H1 (cell line): Measurements from ENCODE around the gene CXCR5. TPM values are rescaled to one million over a fixed set of nuclear protein-coding genes. Genes with fewer than 3 reads are reported as not detected.

Source experiments
- CTCF ChIA-PET: fragments of 300-600 bp; sonication (Branson Sonifier 250); formaldehyde crosslinking; loops from one replicate; lab custom pipeline; 2021; ENCODE audit not compliant: partially characterized antibody; lab: Charles Lee
- POLR2A ChIA-PET: fragments of 300-600 bp; sonication (Branson Sonifier 250); formaldehyde crosslinking; loops from one replicate; lab custom pipeline; 2021; ENCODE audit warnings: inconsistent platforms; ENCODE audit not compliant: partially characterized antibody; lab: Charles Lee
- DNase-seq, 2 experiments: peaks; one replicate each; pipeline versions ENCODE4 v3.0.0 to v3.0.0-alpha.2; 2010 to 2022; ENCODE audit warnings: low spot score in 2 of 2, low read depth in 1 of 2, mixed read lengths in 1 of 2
- FAIRE-seq: peaks from 2 replicates; lab custom pipeline; 2011; peaks lifted over from hg19 to GRCh38; lab: Jason Lieb, UNC
- H2AFZ ChIP-seq: 2 replicates; pipeline ENCODE4 v1.8.1; 2012; ENCODE audit warnings: low read length, inconsistent platforms
- H2AK5ac ChIP-seq: 2 replicates; pipeline ENCODE4 v1.6.1; 2013; ENCODE audit warnings: low read depth, low read length
- H2BK120ac ChIP-seq: replicated peaks from 2 replicates; pipeline ENCODE3; 2013; ENCODE audit warnings: low read depth, low read length, inconsistent platforms
- H2BK12ac ChIP-seq: 2 replicates; pipeline ENCODE4 v1.6.1; 2013; ENCODE audit warnings: low read depth, low read length
- H2BK15ac ChIP-seq: 2 replicates; pipeline ENCODE4 v1.6.1; 2013; ENCODE audit warnings: low read length
- H2BK20ac ChIP-seq: 2 replicates; pipeline ENCODE4 v1.6.1; 2013; ENCODE audit warnings: low read length
- H2BK5ac ChIP-seq: 2 replicates; pipeline ENCODE4 v1.6.1; 2013; ENCODE audit warnings: low read depth, low read length
- H3K14ac ChIP-seq: 2 replicates; pipeline ENCODE4 v1.6.1; 2013; ENCODE audit warnings: inconsistent platforms; ENCODE audit not compliant: insufficient read length
- H3K18ac ChIP-seq: 2 replicates; pipeline ENCODE4 v1.6.1; 2013; ENCODE audit warnings: low read length; ENCODE audit errors: extremely low read depth
- H3K23ac ChIP-seq: 2 replicates; pipeline ENCODE4 v1.6.1; 2013; ENCODE audit warnings: inconsistent platforms; ENCODE audit not compliant: insufficient read length
- H3K23me2 ChIP-seq: 2 replicates; pipeline ENCODE4 v1.6.1; 2013; ENCODE audit warnings: low read depth, low read length
- H3K27ac ChIP-seq: 2 replicates; pipeline ENCODE4 v1.6.1; 2011; ENCODE audit warnings: low read depth, low read length, inconsistent platforms
- H3K27me3 ChIP-seq, 4 experiments: replicated peaks in 1 of 4; 1 replicate in 1 of 4; 2 replicates in 3 of 4; pipeline versions ENCODE4 v1.6.1 to v1.8.1; 2011 to 2013; ENCODE audit warnings: low read length in 3 of 4, mild to moderate bottlenecking in 3 of 4, inconsistent platforms in 2 of 4, mixed read lengths in 2 of 4, moderate library complexity in 1 of 4; ENCODE audit not compliant: control insufficient read depth in 3 of 4, insufficient read depth in 3 of 4; ENCODE audit errors: extremely low read depth in 1 of 4
- H3K36me3 ChIP-seq, 4 experiments: 2 replicates each; pipeline versions ENCODE4 v1.6.1 to v1.8.1; 2011 to 2013; ENCODE audit warnings: mild to moderate bottlenecking in 4 of 4, low read length in 3 of 4, moderate library complexity in 2 of 4, control low read depth in 1 of 4, inconsistent platforms in 1 of 4; ENCODE audit not compliant: insufficient read depth in 4 of 4, control insufficient read depth in 2 of 4
- H3K4ac ChIP-seq: replicated peaks from 2 replicates; pipeline ENCODE3; 2013; ENCODE audit warnings: low read length, low read depth, mixed read lengths, inconsistent platforms; ENCODE audit not compliant: insufficient read length
- H3K4me1 ChIP-seq, 4 experiments: replicated peaks in 1 of 4; 1 replicate in 1 of 4; 2 replicates in 3 of 4; pipeline versions ENCODE4 v1.6.1 to v1.8.1; 2011 to 2013; ENCODE audit warnings: low read length in 3 of 4, inconsistent platforms in 2 of 4, mixed read lengths in 1 of 4; ENCODE audit not compliant: insufficient read depth in 4 of 4, control insufficient read depth in 3 of 4
- H3K4me2 ChIP-seq, 2 experiments: 2 replicates each; pipeline versions ENCODE4 v1.6.1 to v1.8.1; 2011 to 2013; ENCODE audit warnings: low read depth in 2 of 2, low read length in 2 of 2, control low read depth in 1 of 2, inconsistent platforms in 1 of 2, mild to moderate bottlenecking in 1 of 2; ENCODE audit not compliant: insufficient read depth in 1 of 2
- H3K4me3 ChIP-seq, 4 experiments: fragments of 200-600, 300-600 bp in 1 of 4; sonication (generic), shearing (Covaris generic), sonication (Bioruptor Twin) in 1 of 4; 2 replicates each; pipeline versions ENCODE4 v1.5.1 to v1.8.1; 2011 to 2016; ENCODE audit warnings: low read length in 4 of 4, low read depth in 3 of 4, control low read depth in 2 of 4, inconsistent platforms in 2 of 4, mild to moderate bottlenecking in 2 of 4, mixed read lengths in 1 of 4, moderate library complexity in 1 of 4; ENCODE audit not compliant: insufficient read depth in 2 of 4; ENCODE audit errors: extremely low read depth in 1 of 4
- H3K56ac ChIP-seq: replicated peaks from 2 replicates; pipeline ENCODE3; 2013; ENCODE audit warnings: low read depth, mild to moderate bottlenecking, mixed read lengths, low read length, inconsistent platforms; ENCODE audit not compliant: insufficient read length
- H3K79me1 ChIP-seq: 2 replicates; pipeline ENCODE4 v1.6.1; 2013; ENCODE audit warnings: low read depth, low read length, control low read depth
- H3K79me2 ChIP-seq, 2 experiments: 2 replicates each; pipeline versions ENCODE4 v1.6.1 to v1.8.1; 2012 to 2013; ENCODE audit warnings: low read length in 2 of 2, mild to moderate bottlenecking in 2 of 2, inconsistent platforms in 1 of 2; ENCODE audit not compliant: insufficient read depth in 2 of 2, control insufficient read depth in 1 of 2
- H3K9ac ChIP-seq, 4 experiments: replicated peaks in 1 of 4; 1 replicate in 1 of 4; 2 replicates in 3 of 4; pipeline versions ENCODE4 v1.6.1 to v1.8.1; 2011 to 2013; ENCODE audit warnings: low read depth in 3 of 4, low read length in 3 of 4, control low read depth in 2 of 4, mild to moderate bottlenecking in 2 of 4, moderate library complexity in 2 of 4, inconsistent platforms in 1 of 4; ENCODE audit errors: extremely low read depth in 1 of 4
- H3K9me3 ChIP-seq, 2 experiments: 2 replicates each; pipeline versions ENCODE4 v1.6.1 to v1.8.1; 2012 to 2013; ENCODE audit warnings: mild to moderate bottlenecking in 2 of 2, moderate library complexity in 2 of 2, control low read depth in 1 of 2, inconsistent platforms in 1 of 2, low read depth in 1 of 2, low read length in 1 of 2, mixed read lengths in 1 of 2; ENCODE audit not compliant: insufficient read depth in 2 of 2
- H4K20me1 ChIP-seq, 2 experiments: replicated peaks in 1 of 2; 2 replicates each; pipeline versions ENCODE3 to v1.8.1; 2011 to 2013; ENCODE audit warnings: inconsistent platforms in 2 of 2, low read length in 2 of 2, mild to moderate bottlenecking in 1 of 2; ENCODE audit not compliant: insufficient read depth in 2 of 2, control insufficient read depth in 1 of 2
- H4K5ac ChIP-seq: 2 replicates; pipeline ENCODE4 v1.6.1; 2013; ENCODE audit warnings: low read length, low read depth, mixed read lengths, inconsistent platforms; ENCODE audit not compliant: insufficient read length
- H4K8ac ChIP-seq: 2 replicates; pipeline ENCODE4 v1.8.0; 2013; ENCODE audit warnings: mild to moderate bottlenecking, moderate library complexity, low read length, inconsistent platforms; ENCODE audit not compliant: insufficient read depth; ENCODE audit errors: extremely low read depth
- H4K91ac ChIP-seq: replicated peaks from 2 replicates; pipeline ENCODE3; 2013; ENCODE audit warnings: low read length, mixed read lengths, inconsistent platforms; ENCODE audit not compliant: insufficient read length
- GABPA ChIP-seq: IDR thresholded peaks from 2 replicates; pipeline ENCODE4 v1.6.1; 2011; ENCODE audit warnings: mild to moderate bottlenecking, low read length, moderate library complexity, borderline replicate concordance; ENCODE audit not compliant: insufficient read depth
- SUZ12 ChIP-seq: fragments of 200-600 bp; sonication (generic); IDR thresholded peaks from 2 replicates; pipeline ENCODE4 v1.6.1; 2012; ENCODE audit warnings: mild to moderate bottlenecking, inconsistent platforms, low read length, moderate library complexity, mixed read lengths
- WGBS, 2 experiments: shearing (Covaris generic) in 1 of 2; methylation state at CpG; one replicate each; pipeline versions ENCODE4 v1.1.6 to v1.1.7; 2013 to 2015; ENCODE audit warnings: low lambda C conversion rate in 2 of 2, mixed read lengths in 2 of 2, inconsistent platforms in 1 of 2, low coverage in 1 of 2, missing lambda C conversion rate in 1 of 2; ENCODE audit not compliant: insufficient replicate concordance in 2 of 2, insufficient coverage in 1 of 2, insufficient read length in 1 of 2; ENCODE audit errors: extremely low coverage in 1 of 2, missing lambda C conversion rate in 1 of 2; 5-methylcytosine and 5-hydroxymethylcytosine counted together
- polyA plus RNA-seq, 7 experiments: library from polyadenylated mRNA; depleted of rRNA in 3 of 7; stranded (reverse) in 5 of 7; unstranded in 2 of 7; fragments of >200 nt in 5 of 7; fragments of 200-250 nt in 2 of 7; gene quantifications; 1 replicate in 5 of 7; 2 replicates in 1 of 7; 4 replicates in 1 of 7; pipeline versions ENCODE4 v1.2.1 to v1.2.3, GENCODE V29; 2011 to 2013; ENCODE audit warnings: missing spikeins in 2 of 7, mixed read lengths in 2 of 7
- total RNA-seq: library from RNA; stranded (reverse); fragmentation: NEBNext Ultra II Directional; extraction: Animal tissue kit (Norgen Biotek cat#: 25700); gene quantifications from 2 replicates; pipeline ENCODE4 v1.2.1, GENCODE V29; 2021
- TF ChIP-seq, protein P1 (sequence below): IDR thresholded peaks from 2 replicates; pipeline ENCODE4 v1.6.1; 2012; ENCODE audit warnings: inconsistent platforms

The CXCR5 gene
- total and polyA plus RNA-seq, 2 of the 8 experiments (the other 6 are each of a cell fraction or from before 2014, with no cell fraction given), result not detected

DNA sequence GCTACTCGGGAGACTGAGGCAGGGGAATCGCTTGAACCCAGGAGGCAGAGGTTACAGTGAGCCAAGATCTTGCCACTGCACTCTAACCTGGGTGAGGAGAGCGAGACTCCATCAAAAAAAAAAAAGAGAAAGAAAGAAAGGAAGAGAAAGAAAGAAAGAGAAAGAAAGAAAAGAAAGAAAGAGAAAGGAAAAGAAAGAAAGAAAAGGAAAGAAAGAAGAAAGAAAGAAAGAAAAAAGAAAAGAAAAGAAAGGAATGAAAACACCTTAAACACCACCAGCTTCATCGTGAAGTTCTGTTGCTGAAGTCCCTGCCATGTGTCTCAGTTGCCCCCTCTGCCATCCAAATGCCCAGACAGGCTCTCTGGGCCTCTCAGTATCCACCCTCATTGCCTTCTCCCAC is 9.9 kb upstream of the CXCR5 start:
- TF ChIP-seq, protein P1, sequence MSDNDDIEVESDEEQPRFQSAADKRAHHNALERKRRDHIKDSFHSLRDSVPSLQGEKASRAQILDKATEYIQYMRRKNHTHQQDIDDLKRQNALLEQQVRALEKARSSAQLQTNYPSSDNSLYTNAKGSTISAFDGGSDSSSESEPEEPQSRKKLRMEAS, result no peak
- TF ChIP-seq GABPA (no peak), SUZ12 (no peak)
- H3K27me3 ChIP-seq, result no peaks in the 10 kb centered on the region
- no peaks in the 10 kb centered on the region for H3K79me2 ChIP-seq
- no peak overlapping the region for H3K4me2 ChIP-seq
- no peak overlapping the region for H3K4me3 ChIP-seq
- no peak overlapping the region for H2BK15ac ChIP-seq
- no peak overlapping the region for H2BK12ac ChIP-seq
- H3K18ac ChIP-seq, result no peak overlapping the region
- FAIRE-seq (no peak), DNase-seq (no peak)
- H3K4ac ChIP-seq, result no peak overlapping the region
- H3K4me1 ChIP-seq, result peaks cover 0 to 12% (median 6%) of the 10 kb centered on the region in 4 experiments; a peak in 6 of 7 replicates
- no peak overlapping the region for H2AFZ ChIP-seq
- H3K23me2 ChIP-seq, result peaks cover 5% of the 10 kb centered on the region; the same call in 1 of the 2 replicates
- H3K27ac ChIP-seq, result no peak overlapping the region
- ChIA-PET CTCF (interaction anchor here (1.4 kb wide), 1 partner anchor 83 kb away, joined by 3 read pairs; the partner anchor contains the start of gene DDX6), POLR2A (no interaction called here)
- H2BK120ac ChIP-seq, result no peak overlapping the region
- no peaks in the 10 kb centered on the region for H3K9me3 ChIP-seq
- H2AK5ac ChIP-seq, result no peak overlapping the region
- no peak overlapping the region for H4K8ac ChIP-seq
- H2BK20ac ChIP-seq, result no peak overlapping the region
- no peak overlapping the region for H3K9ac ChIP-seq
- H3K23ac ChIP-seq, result no peak overlapping the region
- no peak overlapping the region for H2BK5ac ChIP-seq
- WGBS, 2 experiments, result 87% methylated on average over 4 of the region's 4 CpGs; no CpG with 5 or more reads in 1 of the 2 experiments
- H3K14ac ChIP-seq, result no peak overlapping the region
- no peaks in the 10 kb centered on the region for H3K36me3 ChIP-seq
- H3K79me1 ChIP-seq, result no peaks in the 10 kb centered on the region
- H4K5ac ChIP-seq, result no peak overlapping the region
- no peak overlapping the region for H3K56ac ChIP-seq
- no peak overlapping the region for H4K91ac ChIP-seq
- no peaks in the 10 kb centered on the region for H4K20me1 ChIP-seq
